ENCODE data around the gene WASL. TPM values are rescaled to one million over a fixed set of nuclear protein-coding genes. Genes with fewer than 3 reads are reported as not detected.

Gene WASL
- total RNA-seq, 2 experiments from 2014 or later, result 4.4 to 6.3 TPM

- DNase-seq (ENCODE audit: low spot score), result no peak
- Histone ChIP-seq H3K79me2 (ENCODE audit: insufficient read depth, low read depth, low read length) (no peaks in the 10 kb centered on the region), H2AFZ (ENCODE audit: low read length) (no peak overlapping the region), H3K9me2 (ENCODE audit: insufficient read depth, low read length) (no peaks in the 10 kb centered on the region), H4K20me1 (ENCODE audit: insufficient read depth, low read length) (no peaks in the 10 kb centered on the region), H3K4me3 (ENCODE audit: low read depth, low read length, poor library complexity, severe bottlenecking) (no peak overlapping the region), H3K27ac (ENCODE audit: low read depth, low read length, poor library complexity, severe bottlenecking) (no peak overlapping the region), H3K36me3 (ENCODE audit: insufficient read depth, low read length) (no peaks in the 10 kb centered on the region), H3K9me3 (ENCODE audit: low read length) (no peaks in the 10 kb centered on the region), H3K4me1 (ENCODE audit: insufficient read depth, low read length, poor library complexity, severe bottlenecking) (no peaks in the 10 kb centered on the region), H3K4me2 (ENCODE audit: low read length) (no peak overlapping the region)
- no peak for TF ChIP-seq CTCF (conservative IDR thresholded peaks at IDR 0.05; ENCODE audit: low read length)
- TF ChIP-seq EZH2phosphoT487 (IDR thresholded peaks at IDR 0.05; ENCODE audit: borderline replicate concordance, low read depth, low read length), result no peak
- no TSS peak for BruUV-seq (replicated peaks)
- ChIA-PET CTCF (ENCODE audit: unreplicated experiment) (no interaction called here), POLR2A (interaction anchor here (0.6 to 1.0 kb wide), 2 partner anchors 9 to 12 kb away, joined by 4 to 9 read pairs; no protein-coding TSS in a partner anchor)
- intact Hi-C loops (cut with micrococcal nuclease; ENCODE audit: unreplicated experiment), result no loop called here
Measured at GRCh38 chr7:123666492-123666891, 82.3 kb downstream of the WASL start.

GRCh38 chr7:123665896-123666295, 82.9 kb downstream of the WASL start:
- Histone ChIP-seq H3K36me3 (ENCODE audit: insufficient read depth, low read length) (no peaks in the 10 kb centered on the region), H3K79me2 (ENCODE audit: insufficient read depth, low read depth, low read length) (no peaks in the 10 kb centered on the region), H3K4me3 (ENCODE audit: low read depth, low read length, poor library complexity, severe bottlenecking) (no peak overlapping the region), H3K4me1 (ENCODE audit: insufficient read depth, low read length, poor library complexity, severe bottlenecking) (no peaks in the 10 kb centered on the region), H2AFZ (ENCODE audit: low read length) (no peak overlapping the region), H4K20me1 (ENCODE audit: insufficient read depth, low read length) (no peaks in the 10 kb centered on the region), H3K9me3 (ENCODE audit: low read length) (no peaks in the 10 kb centered on the region), H3K27ac (ENCODE audit: low read depth, low read length, poor library complexity, severe bottlenecking) (no peak overlapping the region), H3K9me2 (ENCODE audit: insufficient read depth, low read length) (no peaks in the 10 kb centered on the region), H3K4me2 (ENCODE audit: low read length) (no peak overlapping the region)
- intact Hi-C loops (cut with micrococcal nuclease; ENCODE audit: unreplicated experiment), result no loop called here
- POLR2A ChIA-PET, result interaction anchor here (0.9 to 1.0 kb wide), 2 partner anchors 12 to 24 kb away, joined by 3 to 4 read pairs; no protein-coding TSS in a partner anchor
- no peak for DNase-seq (ENCODE audit: low spot score)
- BruUV-seq (replicated peaks), result no TSS peak
- CTCF ChIA-PET (ENCODE audit: unreplicated experiment), result no interaction called here
- no peak for TF ChIP-seq CTCF (conservative IDR thresholded peaks at IDR 0.05; ENCODE audit: low read length)
- no peak for TF ChIP-seq EZH2phosphoT487 (IDR thresholded peaks at IDR 0.05; ENCODE audit: borderline replicate concordance, low read depth, low read length)

GRCh38 chr7:123665157-123665556, 83.6 kb downstream of the WASL start:
- no peak overlapping the region for H3K27ac ChIP-seq (ENCODE audit: low read depth, low read length, poor library complexity, severe bottlenecking)

More at GRCh38 chr7:123665157-123665556, 83.6 kb downstream of the WASL start:
- intact Hi-C loops (cut with micrococcal nuclease; ENCODE audit: unreplicated experiment), result no loop called here
- Histone ChIP-seq H3K9me3 (ENCODE audit: low read length) (no peaks in the 10 kb centered on the region), H3K36me3 (ENCODE audit: insufficient read depth, low read length) (no peaks in the 10 kb centered on the region), H3K4me1 (ENCODE audit: insufficient read depth, low read length, poor library complexity, severe bottlenecking) (no peaks in the 10 kb centered on the region), H3K4me3 (ENCODE audit: low read depth, low read length, poor library complexity, severe bottlenecking) (no peak overlapping the region), H3K79me2 (ENCODE audit: insufficient read depth, low read depth, low read length) (no peaks in the 10 kb centered on the region), H3K9me2 (ENCODE audit: insufficient read depth, low read length) (no peaks in the 10 kb centered on the region), H2AFZ (ENCODE audit: low read length) (no peak overlapping the region), H4K20me1 (ENCODE audit: insufficient read depth, low read length) (no peaks in the 10 kb centered on the region), H3K4me2 (ENCODE audit: low read length) (no peak overlapping the region)
- no peak for TF ChIP-seq CTCF (conservative IDR thresholded peaks at IDR 0.05; ENCODE audit: low read length)
- TF ChIP-seq EZH2phosphoT487 (IDR thresholded peaks at IDR 0.05; ENCODE audit: borderline replicate concordance, low read depth, low read length), result no peak
- DNase-seq (ENCODE audit: low spot score), result no peak
- no TSS peak for BruUV-seq (replicated peaks)
- ChIA-PET POLR2A (interaction anchor here (0.9 kb wide), 1 partner anchor 25 kb away, joined by 3 read pairs; no protein-coding TSS in a partner anchor), CTCF (ENCODE audit: unreplicated experiment) (no interaction called here)
